Tibial artery (tissue), 4 donors: ENCODE data around the gene TMC3.
A peak's percentile ranks its signal among the peaks of the same experiment; 100 is the strongest.

Experiments used
- DNase-seq, 2 donors: peaks; one replicate each; pipeline ENCODE4 v3.0.0-alpha.2; 2019
- H3K27ac ChIP-seq, 2 donors: fragments of 200-600 bp; sonication (generic) in 1 of 2; 1 replicate in 1 of 2; 2 replicates in 1 of 2; pipeline ENCODE4 v1.5.1; 2018 to 2019; ENCODE audit warnings: mild to moderate bottlenecking in 1 of 2
- H3K27me3 ChIP-seq, 2 donors: fragments of 200-600 bp; sonication (generic) in 1 of 2; one replicate each; pipeline versions ENCODE4 v1.5.1 to v1.6.0; 2016 to 2019
- H3K36me3 ChIP-seq, 3 donors: fragments of 200-600 bp; sonication (generic) in 2 of 3; one replicate each; pipeline ENCODE4 v1.5.1; 2016 to 2019; ENCODE audit warnings: mild to moderate bottlenecking in 2 of 3
- H3K4me1 ChIP-seq, 4 donors: fragments of 200-600 bp; sonication (generic) in 2 of 4; 1 replicate in 3 of 4; 2 replicates in 1 of 4; pipeline ENCODE4 v1.5.1; 2016 to 2019
- H3K4me3 ChIP-seq, 2 donors: fragments of 200-600 bp; sonication (generic) in 1 of 2; 1 replicate in 1 of 2; 2 replicates in 1 of 2; pipeline ENCODE4 v1.5.1; 2018 to 2019; ENCODE audit warnings: mild to moderate bottlenecking in 2 of 2
- H3K9me3 ChIP-seq, 3 donors: fragments of 200-600 bp; sonication (generic) in 1 of 3; one replicate each; pipeline ENCODE4 v1.5.1; 2016 to 2019
- CTCF ChIP-seq, 2 experiments: fragments of 200-600 bp in 1 of 2; fragments of 450-650 bp in 1 of 2; IDR thresholded peaks; one replicate each; pipeline ENCODE4 v1.5.1; 2017 to 2019; ENCODE audit warnings: antibody characterized with exemption in 2 of 2, mild to moderate bottlenecking in 1 of 2, moderate library complexity in 1 of 2
- intact Hi-C: fragments of 100-400 bp; cut with DNase I; formaldehyde crosslinking; loops from one replicate; pipeline ENCODE4 v1.15.0; 2023; ENCODE audit warnings: low total_unique reads

Gene TMC3

GRCh38 chr15:81301815-81302399 lies 72.1 kb downstream of the TMC3 start:
- H3K27me3 ChIP-seq = no peaks in the 10 kb centered on the region
- DNase-seq = peak in 1 of 2 donors; percentile 68
- H3K36me3 ChIP-seq = peaks cover 6 to 29% (median 27%) of the 10 kb centered on the region in 3 donors
- peaks cover 0 to 8% (median 1%) of the 10 kb centered on the region in 4 donors for H3K4me1 ChIP-seq
- no peaks in the 10 kb centered on the region for H3K9me3 ChIP-seq
- intact Hi-C loops = no loop called here
- H3K4me3 ChIP-seq = no peak overlapping the region
- no peak overlapping the region for H3K27ac ChIP-seq
- TF ChIP-seq CTCF (IDR thresholded peaks at IDR 0.05) = no peak

DNA sequence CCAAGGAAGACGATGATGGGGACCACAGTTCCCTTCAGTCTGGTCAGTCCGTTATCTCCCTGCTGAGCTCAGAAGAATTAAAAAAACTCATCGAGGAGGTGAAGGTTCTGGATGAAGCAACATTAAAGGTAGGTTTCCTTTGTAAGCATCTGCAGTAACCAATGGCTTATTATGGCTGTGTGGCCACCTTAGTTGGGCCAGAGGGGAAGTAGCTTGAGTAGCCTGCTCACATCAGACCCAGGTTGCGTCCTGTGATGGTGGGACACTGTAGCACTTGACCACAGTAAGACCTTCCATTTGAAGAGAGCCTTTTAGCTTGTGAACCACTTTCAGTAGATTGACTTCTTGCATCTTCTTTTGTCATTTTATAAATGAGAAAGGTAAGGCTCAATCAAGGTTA lies 72.6 kb downstream of the TMC3 start:
- Histone ChIP-seq H3K9me3 (no peaks in the 10 kb centered on the region), H3K4me1 (peaks cover 0 to 9% (median 1%) of the 10 kb centered on the region in 4 donors), H3K4me3 (no peak overlapping the region), H3K27me3 (no peaks in the 10 kb centered on the region), H3K27ac (no peak overlapping the region), H3K36me3 (peaks cover 3 to 26% (median 24%) of the 10 kb centered on the region in 3 donors)
- TF ChIP-seq CTCF (IDR thresholded peaks at IDR 0.05) = no peak
- intact Hi-C loops = no loop called here
- DNase-seq = peak in 1 of 2 donors; percentile 29

GRCh38 chr15:81299630-81300273 lies 74.3 kb downstream of the TMC3 start:
- Histone ChIP-seq H3K4me3 (no peak overlapping the region), H3K36me3 (peaks cover 0 to 20% (median 18%) of the 10 kb centered on the region in 3 donors), H3K4me1 (peaks cover 0 to 13% (median 1%) of the 10 kb centered on the region in 4 donors), H3K9me3 (no peaks in the 10 kb centered on the region), H3K27ac (no peak overlapping the region), H3K27me3 (no peaks in the 10 kb centered on the region)
- peak in 1 of 2 donors; percentile 58 for DNase-seq
- intact Hi-C loops = no loop called here
- no peak for TF ChIP-seq CTCF (IDR thresholded peaks at IDR 0.05)

- no peaks in the 10 kb centered on the region for H3K9me3 ChIP-seq
- no peak for TF ChIP-seq CTCF (IDR thresholded peaks at IDR 0.05)
- intact Hi-C loops = no loop called here
- peaks cover 0 to 13% (median 1%) of the 10 kb centered on the region in 4 donors for H3K4me1 ChIP-seq
- no peak overlapping the region for H3K4me3 ChIP-seq
- H3K27ac ChIP-seq = no peak overlapping the region
- no peaks in the 10 kb centered on the region for H3K27me3 ChIP-seq
- peak in 1 of 2 donors; percentile 33 for DNase-seq
- H3K36me3 ChIP-seq = peaks cover 0 to 20% (median 16%) of the 10 kb centered on the region in 3 donors
These were observed 74.9 kb downstream of the TMC3 start for GRCh38 chr15:81299156-81299555.

- Histone ChIP-seq H3K9me3 (no peaks in the 10 kb centered on the region), H3K36me3 (peaks cover 0 to 18% (median 15%) of the 10 kb centered on the region in 3 donors), H3K4me3 (no peak overlapping the region), H3K27me3 (no peaks in the 10 kb centered on the region), H3K27ac (no peak overlapping the region), H3K4me1 (peaks cover 0 to 13% (median 1%) of the 10 kb centered on the region in 4 donors)
- no peak for TF ChIP-seq CTCF (IDR thresholded peaks at IDR 0.05)
- DNase-seq = peak in 1 of 2 donors; percentile 38
- intact Hi-C loops = no loop called here
These were observed 75.4 kb downstream of the TMC3 start for GRCh38 chr15:81298611-81299010.
